OCI-LY7 (cell line): ENCODE results near the gene ZNF462. TPM values are rescaled to one million over a fixed set of nuclear protein-coding genes. Genes with fewer than 3 reads are reported as not detected.

Source experiments
- BruUV-seq: library from RNA; stranded (reverse); fragments of 400-500 nt; replicated peaks from 2 replicates; lab custom pipeline; 2021; lab: Mats Ljungman, UMichigan
- CTCF ChIA-PET: fragments of 300-600 bp; sonication (Branson Sonifier 250); formaldehyde crosslinking; loops from one replicate; lab custom pipeline; 2022; ENCODE audit warnings: antibody characterized with exemption; ENCODE audit not compliant: unreplicated experiment; lab: Charles Lee
- POLR2A ChIA-PET: fragments of 300-600 bp; sonication (Branson Sonifier 250); formaldehyde crosslinking; loops from one replicate; lab custom pipeline; 2022; ENCODE audit warnings: antibody characterized with exemption; lab: Charles Lee
- DNase-seq: peaks from one replicate; pipeline ENCODE4 v3.0.0-alpha.2; 2015; ENCODE audit warnings: low spot score
- H2AFZ ChIP-seq: fragments of 200-600 bp; sonication (generic), shearing (Covaris generic); 2 replicates; pipeline ENCODE4 v1.6.1; 2014; ENCODE audit warnings: mild to moderate bottlenecking, antibody characterized with exemption, low read length, moderate library complexity
- H3K27ac ChIP-seq: fragments of 200-600 bp; sonication (generic); 2 replicates; pipeline ENCODE4 v1.5.1; 2014; ENCODE audit warnings: mixed run types, low read depth, mild to moderate bottlenecking, moderate library complexity, low read length, inconsistent platforms; ENCODE audit not compliant: poor library complexity, severe bottlenecking
- H3K36me3 ChIP-seq: fragments of 200-600 bp; sonication (generic); 2 replicates; pipeline ENCODE4 v1.6.1; 2014; ENCODE audit warnings: mild to moderate bottlenecking, antibody characterized with exemption, low read length, moderate library complexity, mixed read lengths; ENCODE audit not compliant: insufficient read depth
- H3K4me1 ChIP-seq: fragments of 200-600 bp; sonication (generic); 2 replicates; pipeline ENCODE4 v1.5.1; 2014; ENCODE audit warnings: mild to moderate bottlenecking, low read length; ENCODE audit not compliant: insufficient read depth, poor library complexity, severe bottlenecking
- H3K4me2 ChIP-seq: fragments of 200-600 bp; sonication (generic); 2 replicates; pipeline ENCODE4 v1.6.1; 2014; ENCODE audit warnings: mild to moderate bottlenecking, low read length
- H3K4me3 ChIP-seq: fragments of 200-600 bp; sonication (generic); 2 replicates; pipeline ENCODE4 v1.5.1; 2014; ENCODE audit warnings: mild to moderate bottlenecking, low read depth, low read length; ENCODE audit not compliant: poor library complexity, severe bottlenecking
- H3K79me2 ChIP-seq: fragments of 200-600 bp; sonication (generic); 2 replicates; pipeline ENCODE4 v1.6.1; 2016; ENCODE audit warnings: low read depth, mild to moderate bottlenecking, low read length, moderate library complexity, mixed read lengths; ENCODE audit not compliant: insufficient read depth
- H3K9me2 ChIP-seq: fragments of 200-600 bp; sonication (generic); 2 replicates; pipeline ENCODE4 v1.6.1; 2016; ENCODE audit warnings: mild to moderate bottlenecking, low read length, mixed read lengths; ENCODE audit not compliant: insufficient read depth
- H3K9me3 ChIP-seq: fragments of 200-600 bp; sonication (generic); 2 replicates; pipeline ENCODE4 v1.6.1; 2014; ENCODE audit warnings: mild to moderate bottlenecking, mixed run types, low read length, mixed read lengths
- H4K20me1 ChIP-seq: fragments of 200-600 bp; sonication (generic); 2 replicates; pipeline ENCODE4 v1.6.1; 2014; ENCODE audit warnings: mild to moderate bottlenecking, antibody characterized with exemption, low read length, moderate library complexity, mixed read lengths; ENCODE audit not compliant: insufficient read depth
- CTCF ChIP-seq: fragments of 200-600 bp; sonication (generic); conservative IDR thresholded peaks from 2 replicates; pipeline ENCODE4 v1.5.1; 2014; ENCODE audit warnings: mild to moderate bottlenecking, antibody characterized with exemption, low read length, moderate library complexity, mixed read lengths
- EZH2phosphoT487 ChIP-seq: fragments of 200-600 bp; sonication (generic); IDR thresholded peaks from 2 replicates; pipeline ENCODE4 v1.6.1; 2018; ENCODE audit warnings: low read depth, borderline replicate concordance, mild to moderate bottlenecking, mixed run types, antibody characterized with exemption, low read length, moderate library complexity, mixed read lengths
- intact Hi-C: fragments of 100-400 bp; cut with micrococcal nuclease; formaldehyde crosslinking; loops from one replicate; pipeline ENCODE4 v1.10.0; 2022; ENCODE audit not compliant: unreplicated experiment
- total RNA-seq, 2 experiments: library from RNA; depleted of rRNA in 1 of 2; stranded (reverse); fragments of >200 nt in 1 of 2; shearing (Covaris generic) in 1 of 2; gene quantifications; 2 replicates each; pipeline ENCODE4 v1.2.3, GENCODE V29; 2014 to 2022

The ZNF462 gene
- total RNA-seq, 2 experiments from 2014 or later: 0.88 to 1.1 TPM

GRCh38 chr9:106970976-106971457 is 108.1 kb downstream of the ZNF462 start:
- no peak overlapping the region for H2AFZ ChIP-seq
- H3K36me3 ChIP-seq: no peaks in the 10 kb centered on the region
- no peaks in the 10 kb centered on the region for H3K4me1 ChIP-seq
- intact Hi-C loops: loop anchor here (10.0 kb wide), 1 partner anchor 174 kb away; no protein-coding TSS in a partner anchor
- ChIA-PET CTCF (no interaction called here), POLR2A (interaction anchor here (0.5 kb wide), 1 partner anchor 99 kb away, joined by 3 read pairs; no protein-coding TSS in a partner anchor)
- no TSS peak for BruUV-seq
- no peak overlapping the region for H3K4me3 ChIP-seq
- no peaks in the 10 kb centered on the region for H4K20me1 ChIP-seq
- H3K9me3 ChIP-seq: no peaks in the 10 kb centered on the region
- DNase-seq: no peak
- no peaks in the 10 kb centered on the region for H3K9me2 ChIP-seq
- TF ChIP-seq CTCF (no peak), EZH2phosphoT487 (no peak)
- H3K4me2 ChIP-seq: no peak overlapping the region
- no peak overlapping the region for H3K27ac ChIP-seq
- no peaks in the 10 kb centered on the region for H3K79me2 ChIP-seq

DNA sequence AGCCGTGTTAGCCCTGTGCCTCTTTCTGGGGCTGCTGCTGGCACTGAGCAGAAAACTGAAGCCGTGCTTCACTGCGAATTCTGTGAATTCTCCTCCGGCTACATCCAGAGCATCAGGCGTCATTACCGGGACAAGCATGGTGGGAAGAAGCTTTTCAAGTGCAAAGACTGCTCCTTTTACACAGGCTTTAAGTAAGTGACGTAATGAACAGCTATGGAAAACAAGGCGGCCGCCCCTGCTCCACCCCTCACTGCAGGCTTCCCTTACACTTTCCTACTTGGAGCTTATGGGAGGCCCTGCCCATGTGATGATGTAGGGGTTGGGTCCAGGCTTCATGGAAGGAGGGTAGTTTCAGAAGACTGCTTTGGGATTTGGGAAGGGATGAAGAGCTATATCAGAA is 109.1 kb downstream of the ZNF462 start:
- Histone ChIP-seq H3K27ac (no peak overlapping the region), H3K36me3 (no peaks in the 10 kb centered on the region), H2AFZ (no peak overlapping the region), H3K79me2 (no peaks in the 10 kb centered on the region), H3K4me3 (no peak overlapping the region), H3K9me3 (no peaks in the 10 kb centered on the region), H4K20me1 (no peaks in the 10 kb centered on the region), H3K4me2 (no peak overlapping the region), H3K4me1 (no peaks in the 10 kb centered on the region), H3K9me2 (no peaks in the 10 kb centered on the region)
- TF ChIP-seq EZH2phosphoT487 (no peak), CTCF (no peak)
- CTCF ChIA-PET: no interaction called here
- no TSS peak for BruUV-seq
- intact Hi-C loops: loop anchor here (10.0 kb wide), 1 partner anchor 173 kb away; no protein-coding TSS in a partner anchor
- DNase-seq: no peak
- POLR2A ChIA-PET: no interaction called here

GRCh38 chr9:106974341-106974740 is 111.4 kb downstream of the ZNF462 start:
- no peaks in the 10 kb centered on the region for H4K20me1 ChIP-seq
- ChIA-PET CTCF (no interaction called here), POLR2A (interaction anchor here (0.6 to 1.1 kb wide), 2 partner anchors 12 to 245 kb away, joined by 3 read pairs; no protein-coding TSS in a partner anchor)
- no peak overlapping the region for H3K27ac ChIP-seq
- TF ChIP-seq CTCF: no peak
- no peak for TF ChIP-seq EZH2phosphoT487
- no peaks in the 10 kb centered on the region for H3K36me3 ChIP-seq
- no peak overlapping the region for H2AFZ ChIP-seq
- no peak overlapping the region for H3K4me3 ChIP-seq
- no peak overlapping the region for H3K4me2 ChIP-seq
- H3K4me1 ChIP-seq: no peaks in the 10 kb centered on the region
- no peak for DNase-seq
- BruUV-seq: no TSS peak
- no peaks in the 10 kb centered on the region for H3K9me3 ChIP-seq
- H3K79me2 ChIP-seq: no peaks in the 10 kb centered on the region
- intact Hi-C loops: loop anchor here (10.0 kb wide), 1 partner anchor 170 kb away; no protein-coding TSS in a partner anchor
- no peaks in the 10 kb centered on the region for H3K9me2 ChIP-seq
